Ectodermal cell (in vitro differentiated cells): ENCODE measurements around the gene PPFIBP1.

Experiments
- H3K27ac ChIP-seq: 2 replicates; pipeline ENCODE4 v1.7.0; 2013; ENCODE audit warnings: mild to moderate bottlenecking, low read depth, low read length; ENCODE audit not compliant: insufficient read depth, poor library complexity, severe bottlenecking
- H3K27me3 ChIP-seq: 2 replicates; pipeline ENCODE4 v1.7.0; 2013; ENCODE audit warnings: mild to moderate bottlenecking, low read length; ENCODE audit not compliant: insufficient read depth, control insufficient read depth, poor library complexity, severe bottlenecking
- H3K36me3 ChIP-seq: one replicate; pipeline ENCODE4 v1.7.0; 2013; ENCODE audit warnings: low read length; ENCODE audit not compliant: control insufficient read depth, insufficient read depth
- H3K4me1 ChIP-seq: one replicate; pipeline ENCODE4 v1.7.0; 2013; ENCODE audit warnings: low read length; ENCODE audit not compliant: control insufficient read depth, insufficient read depth
- H3K4me3 ChIP-seq: 2 replicates; pipeline ENCODE4 v1.7.0; 2013; ENCODE audit warnings: low read depth, low read length, control low read depth; ENCODE audit not compliant: insufficient read depth
- H3K9me3 ChIP-seq: 2 replicates; pipeline ENCODE4 v1.7.0; 2013; ENCODE audit warnings: mild to moderate bottlenecking, low read length, moderate library complexity; ENCODE audit not compliant: control insufficient read depth
- WGBS, 2 experiments: methylation state at CpG; one replicate each; pipeline ENCODE4 v1.1.7; 2013; ENCODE audit warnings: missing lambda C conversion rate in 2 of 2; 5-methylcytosine and 5-hydroxymethylcytosine counted together

PPFIBP1 gene

DNA sequence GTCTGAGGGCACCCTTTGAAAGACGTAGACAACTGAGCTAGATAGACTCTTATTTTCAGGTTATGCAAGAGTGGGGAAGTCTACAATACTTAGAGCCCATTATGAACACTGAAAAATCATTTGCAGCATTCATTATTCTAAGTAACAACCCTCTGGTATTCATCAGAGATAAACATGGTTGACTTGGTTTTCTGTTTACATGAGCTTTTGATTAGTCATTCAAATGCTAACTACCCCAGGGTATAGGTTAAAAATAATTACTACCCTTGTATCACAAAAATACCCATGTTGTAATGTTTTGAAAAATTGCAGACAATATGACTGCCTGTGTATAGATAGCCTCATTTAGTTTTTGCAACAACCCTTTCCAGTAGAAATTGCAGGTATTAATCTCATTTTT lies 78.5 kb downstream of the PPFIBP1 start:
- WGBS, 2 experiments = 83 to 100% methylated on average over 1 of the region's 1 CpG
- no peak overlapping the region for H3K27ac ChIP-seq

DNA sequence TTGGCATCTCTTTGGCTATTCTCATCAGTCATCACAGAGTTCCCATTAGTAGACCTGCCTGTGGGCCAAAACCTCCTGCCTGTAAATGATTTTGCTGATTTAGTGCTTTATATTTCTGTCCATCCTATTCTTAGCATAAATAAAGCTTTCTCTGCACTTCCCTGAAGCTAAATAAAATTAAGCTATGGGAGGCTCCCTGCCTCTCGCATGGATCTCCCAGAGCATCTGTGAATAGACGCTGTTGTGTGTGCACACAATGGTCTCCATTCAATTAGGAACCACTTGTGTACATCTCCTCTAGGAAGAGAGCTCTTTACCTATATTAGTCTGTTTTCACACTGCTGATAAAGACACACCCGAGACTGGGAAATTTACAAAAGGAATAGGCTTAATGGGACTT lies 80.4 kb downstream of the PPFIBP1 start:
- WGBS, 2 experiments = 95 to 96% methylated on average over 3 of the region's 3 CpGs
- Histone ChIP-seq H3K4me3 (no peak overlapping the region), H3K27me3 (no peaks in the 10 kb centered on the region), H3K4me1 (no peaks in the 10 kb centered on the region), H3K36me3 (no peaks in the 10 kb centered on the region), H3K9me3 (no peaks in the 10 kb centered on the region), H3K27ac (no peak overlapping the region)

More for the DNA sequence above, 78.5 kb downstream of the PPFIBP1 start:
- H3K4me3 ChIP-seq = no peak overlapping the region
- H3K36me3 ChIP-seq = no peaks in the 10 kb centered on the region
- no peaks in the 10 kb centered on the region for H3K27me3 ChIP-seq
- H3K4me1 ChIP-seq = no peaks in the 10 kb centered on the region
- H3K9me3 ChIP-seq = no peaks in the 10 kb centered on the region

DNA sequence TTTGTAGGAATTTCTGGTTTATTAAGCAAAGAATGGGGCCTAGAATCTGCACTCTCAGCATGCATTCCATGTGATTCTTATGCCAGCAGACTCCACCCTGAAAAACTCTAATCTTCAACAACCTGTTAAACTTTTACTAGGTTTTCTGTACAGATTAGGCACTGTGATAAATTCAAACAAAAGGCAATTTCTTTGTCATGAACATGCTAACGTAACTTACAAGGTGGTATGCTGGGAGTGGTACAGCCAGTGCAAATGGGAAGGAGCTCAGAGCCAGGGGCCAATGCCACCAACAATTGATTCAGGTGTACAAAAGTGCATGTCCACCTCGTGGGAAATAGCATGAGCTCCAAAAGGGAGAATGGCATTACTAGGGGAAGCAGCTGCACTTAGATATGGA lies 83.0 kb downstream of the PPFIBP1 start:
- WGBS, 2 experiments = 76% methylated on average over 2 of the region's 2 CpGs
- Histone ChIP-seq H3K4me1 (no peaks in the 10 kb centered on the region), H3K27ac (no peak overlapping the region), H3K27me3 (no peaks in the 10 kb centered on the region), H3K4me3 (no peak overlapping the region), H3K9me3 (no peaks in the 10 kb centered on the region), H3K36me3 (no peaks in the 10 kb centered on the region)

DNA sequence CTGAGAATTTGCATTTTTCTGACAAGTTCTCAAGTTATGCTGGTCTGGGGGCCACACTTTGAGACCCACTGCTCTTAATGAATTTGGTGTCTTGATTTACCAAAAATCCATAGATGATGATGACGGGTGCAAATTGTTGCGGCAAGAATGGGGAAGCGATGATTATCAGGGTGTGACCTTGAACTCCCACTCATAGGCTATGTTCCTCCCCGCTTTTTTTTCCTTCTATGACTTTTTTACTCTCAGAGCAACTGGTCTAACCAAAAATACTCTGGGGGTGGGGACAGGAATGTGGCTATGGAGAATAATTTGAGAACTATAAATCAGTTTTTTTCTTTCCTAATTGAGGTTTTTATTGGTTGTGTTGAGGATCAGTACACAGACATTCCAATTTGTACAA lies 83.6 kb downstream of the PPFIBP1 start:
- H3K27ac ChIP-seq = no peak overlapping the region
- no peaks in the 10 kb centered on the region for H3K36me3 ChIP-seq
- no peaks in the 10 kb centered on the region for H3K4me1 ChIP-seq
- no peak overlapping the region for H3K4me3 ChIP-seq
- H3K27me3 ChIP-seq = no peaks in the 10 kb centered on the region
- WGBS, 2 experiments = 97 to 99% methylated on average over 4 of the region's 4 CpGs
- H3K9me3 ChIP-seq = no peaks in the 10 kb centered on the region

DNA sequence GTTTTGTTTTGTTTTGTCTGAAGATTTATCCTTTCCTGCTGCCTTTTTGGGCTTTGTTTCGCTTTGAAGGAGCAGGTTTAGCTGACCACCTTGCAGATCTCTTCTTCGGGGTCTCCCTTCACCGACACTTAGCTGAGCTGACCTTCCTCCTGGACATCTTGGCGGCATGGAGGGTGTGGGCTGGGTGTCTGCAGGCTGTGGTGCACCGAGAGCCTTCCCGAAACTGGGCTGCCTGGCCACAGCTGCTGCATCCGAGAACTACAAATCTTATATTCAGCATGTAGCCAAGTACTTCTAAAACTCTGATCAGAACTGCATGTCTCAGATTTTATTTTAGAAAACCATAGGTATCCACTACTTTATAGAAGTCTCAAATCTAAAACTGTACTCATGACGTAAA lies 84.9 kb downstream of the PPFIBP1 start:
- Histone ChIP-seq H3K27me3 (no peaks in the 10 kb centered on the region), H3K4me3 (no peak overlapping the region), H3K9me3 (no peaks in the 10 kb centered on the region), H3K36me3 (no peaks in the 10 kb centered on the region), H3K4me1 (no peaks in the 10 kb centered on the region), H3K27ac (no peak overlapping the region)
- 93 to 95% methylated on average over 8 of the region's 8 CpGs for WGBS, 2 experiments

DNA sequence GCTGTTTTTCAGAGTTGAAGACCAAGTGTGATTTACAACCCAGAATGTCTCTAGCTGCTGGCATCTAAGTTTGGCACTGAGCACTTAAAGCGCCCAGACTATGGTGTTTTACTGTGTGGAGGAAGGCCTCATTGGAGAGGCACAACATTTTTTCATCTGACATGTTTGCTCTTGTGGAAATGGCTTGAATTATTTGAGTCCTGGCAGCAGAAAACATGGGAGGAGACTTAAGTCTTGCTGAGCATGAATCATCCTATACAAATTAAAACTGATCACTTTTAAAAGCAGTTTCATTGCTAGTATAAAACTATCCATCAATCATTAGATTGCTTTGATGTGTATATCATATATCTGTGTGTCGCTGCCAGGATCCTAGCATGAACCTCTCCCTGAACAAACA lies 86.4 kb downstream of the PPFIBP1 start:
- Histone ChIP-seq H3K4me1 (peaks cover 4% of the 10 kb centered on the region), H3K36me3 (no peaks in the 10 kb centered on the region), H3K9me3 (no peaks in the 10 kb centered on the region), H3K4me3 (no peak overlapping the region), H3K27ac (no peak overlapping the region), H3K27me3 (no peaks in the 10 kb centered on the region)
- 91 to 95% methylated on average over 1 of the region's 2 CpGs for WGBS, 2 experiments

DNA sequence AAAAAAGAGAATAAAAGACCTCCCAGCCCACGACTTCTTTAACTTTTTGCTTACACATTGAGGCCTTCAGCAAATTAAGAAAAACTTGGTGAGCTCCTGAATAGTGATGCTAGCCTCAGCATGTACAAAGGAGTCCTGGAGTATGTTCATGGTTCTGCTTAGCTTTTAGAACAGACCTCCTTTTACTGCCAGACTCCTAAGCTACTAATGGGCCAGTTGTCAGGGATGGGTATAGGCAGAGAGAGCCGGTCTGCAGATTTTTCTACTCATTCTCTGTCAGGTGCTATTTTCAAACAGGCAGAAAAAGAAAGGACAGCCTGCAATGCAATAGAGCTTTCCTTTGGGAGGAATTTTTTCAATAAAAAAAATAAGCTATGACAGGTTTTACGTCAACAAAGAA lies 90.4 kb downstream of the PPFIBP1 start:
- Histone ChIP-seq H3K27ac (no peak overlapping the region), H3K4me3 (no peak overlapping the region), H3K9me3 (no peaks in the 10 kb centered on the region), H3K4me1 (peaks cover 5% of the 10 kb centered on the region), H3K36me3 (no peaks in the 10 kb centered on the region), H3K27me3 (no peaks in the 10 kb centered on the region)
- 90 to 96% methylated on average over 2 to 3 of the region's 3 CpGs for WGBS, 2 experiments

DNA sequence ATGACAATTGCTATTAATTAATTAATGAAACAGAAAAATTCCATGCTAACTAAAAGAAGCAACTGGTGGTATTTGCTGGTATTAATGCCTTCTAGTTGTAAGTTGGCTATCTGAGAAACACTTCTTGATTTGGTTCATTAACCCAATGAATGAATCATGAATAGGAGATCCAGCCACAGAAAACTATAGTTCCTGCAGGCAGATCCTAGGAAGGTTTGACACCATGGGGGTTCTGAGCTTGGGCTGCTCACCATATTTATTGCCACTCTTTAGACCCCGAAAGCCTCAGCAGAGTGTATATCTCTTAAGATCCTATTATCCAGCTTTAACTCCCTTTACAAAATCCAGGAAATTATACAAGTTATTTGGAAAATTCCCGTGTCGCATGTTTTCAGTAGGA lies 90.9 kb downstream of the PPFIBP1 start:
- 97 to 100% methylated on average over 2 to 3 of the region's 3 CpGs for WGBS, 2 experiments
- H3K27me3 ChIP-seq = no peaks in the 10 kb centered on the region
- peaks cover 5% of the 10 kb centered on the region for H3K4me1 ChIP-seq
- no peak overlapping the region for H3K27ac ChIP-seq
- H3K4me3 ChIP-seq = no peak overlapping the region
- no peaks in the 10 kb centered on the region for H3K36me3 ChIP-seq
- no peaks in the 10 kb centered on the region for H3K9me3 ChIP-seq

DNA sequence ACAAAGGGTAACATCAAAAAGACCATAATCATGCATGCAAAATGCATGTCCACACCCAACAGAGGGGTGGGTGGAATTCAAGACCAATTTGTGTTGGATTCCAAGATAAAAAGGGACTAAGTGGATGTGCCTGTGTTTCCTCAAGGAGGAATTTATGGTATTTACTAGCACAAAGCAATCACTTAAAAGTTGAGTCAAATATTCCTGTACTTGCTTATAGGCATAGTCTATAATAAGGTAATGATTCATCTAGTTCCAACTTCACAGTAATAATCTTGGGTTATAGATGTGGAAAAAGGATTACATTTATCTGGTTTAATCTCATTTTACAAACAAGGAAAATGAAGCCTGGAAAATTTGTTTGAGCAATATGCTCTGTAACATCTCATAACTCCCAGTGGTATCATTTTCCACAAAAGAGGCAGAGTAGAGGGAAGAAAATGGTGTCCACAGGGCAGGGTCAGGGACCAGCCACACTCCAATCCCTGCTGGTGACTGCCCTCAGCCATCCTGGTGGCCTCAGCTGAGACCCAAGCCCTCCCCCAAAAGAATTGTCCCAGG lies 91.4 kb downstream of the PPFIBP1 start:
- no peaks in the 10 kb centered on the region for H3K9me3 ChIP-seq
- H3K4me1 ChIP-seq = peaks cover 5% of the 10 kb centered on the region
- H3K27ac ChIP-seq = no peak overlapping the region
- no peaks in the 10 kb centered on the region for H3K36me3 ChIP-seq
- no peaks in the 10 kb centered on the region for H3K27me3 ChIP-seq
- H3K4me3 ChIP-seq = no peak overlapping the region

DNA sequence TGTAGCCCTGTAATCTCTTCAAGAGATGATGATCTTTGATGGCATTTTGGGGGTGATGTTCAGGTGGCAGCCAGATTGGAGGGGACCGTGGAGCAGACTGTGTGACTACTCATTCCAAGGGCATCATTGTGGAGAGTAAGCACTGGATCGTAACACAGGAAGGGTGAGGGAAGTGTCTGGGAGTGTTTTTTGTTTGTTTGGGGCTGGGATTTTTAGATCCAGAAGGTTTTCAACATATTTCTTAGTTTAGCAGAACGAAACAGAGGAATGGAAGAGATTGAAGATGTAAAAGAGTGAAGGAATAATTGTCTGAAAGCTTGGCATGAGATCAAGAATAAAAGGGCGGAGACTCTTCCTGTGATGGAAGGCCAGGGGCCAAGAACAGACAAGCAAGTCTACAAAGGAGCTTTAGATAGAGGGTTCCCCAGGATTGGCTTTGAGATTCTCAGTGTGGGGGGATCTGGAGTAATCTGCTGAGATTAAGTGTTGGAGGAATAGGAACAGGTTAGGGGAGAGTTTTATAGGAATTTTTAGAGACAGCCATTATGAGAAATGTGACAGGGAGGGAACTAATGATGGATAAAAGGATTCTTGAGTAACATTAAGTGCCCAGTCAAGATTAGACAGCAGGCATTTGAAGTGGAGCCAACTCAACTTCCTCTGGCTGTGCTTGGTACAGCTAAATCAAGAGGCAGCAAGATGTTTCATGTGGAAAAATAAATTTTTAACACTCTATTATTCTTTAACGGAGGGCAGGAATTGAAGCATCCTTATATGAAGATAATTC lies 92.5 kb downstream of the PPFIBP1 start:
- Histone ChIP-seq H3K9me3 (no peaks in the 10 kb centered on the region), H3K36me3 (no peaks in the 10 kb centered on the region), H3K27ac (no peak overlapping the region), H3K4me1 (peaks cover 5% of the 10 kb centered on the region), H3K4me3 (no peak overlapping the region), H3K27me3 (no peaks in the 10 kb centered on the region)
- 90 to 95% methylated on average over 4 to 5 of the region's 5 CpGs for WGBS, 2 experiments
